ENCODE results near the gene IL17RD. TPM values are rescaled to one million over a fixed set of nuclear protein-coding genes. Genes with fewer than 3 reads are reported as not detected.

The IL17RD gene
- total RNA-seq, 4 donors from 2014 or later: 2.9 to 5.9 (median 5.4) TPM

GRCh38 chr3:57184526-57184925, 19.4 kb upstream of the IL17RD start:
- no peak for DNase-seq (ENCODE audit: low spot score in 2 of 2)
- 29 to 36% methylated on average over 6 of the region's 6 CpGs for WGBS, 2 donors
- H3K4me3 ChIP-seq (ENCODE audit: low read depth, poor library complexity, severe bottlenecking): no peak overlapping the region
- intact Hi-C loops (cut with DNase I; ENCODE audit: low total_unique reads): no loop called here
- TF ChIP-seq CTCF (IDR thresholded peaks at IDR 0.05): no peak
- no peak for TF ChIP-seq POLR2A (IDR thresholded peaks at IDR 0.05)

- intact Hi-C loops (cut with DNase I; ENCODE audit: low total_unique reads): no loop called here
- DNase-seq (ENCODE audit: low spot score in 2 of 2): no peak
- H3K4me3 ChIP-seq (ENCODE audit: low read depth, poor library complexity, severe bottlenecking): no peak overlapping the region
- TF ChIP-seq POLR2A (IDR thresholded peaks at IDR 0.05) (no peak), CTCF (IDR thresholded peaks at IDR 0.05) (no peak)
- WGBS, 2 donors: 51 to 61% methylated on average over 5 of the region's 5 CpGs
Measured at GRCh38 chr3:57179580-57180410, 14.6 kb upstream of the IL17RD start.

- TF ChIP-seq POLR2A (IDR thresholded peaks at IDR 0.05) (no peak), CTCF (IDR thresholded peaks at IDR 0.05) (no peak)
- intact Hi-C loops (cut with DNase I; ENCODE audit: low total_unique reads): no loop called here
- H3K4me3 ChIP-seq (ENCODE audit: low read depth, poor library complexity, severe bottlenecking): no peak overlapping the region
- WGBS, 2 donors: 81 to 91% methylated on average over 1 of the region's 1 CpG
- no peak for DNase-seq (ENCODE audit: low spot score in 2 of 2)
Measured at GRCh38 chr3:57176045-57176444, 10.9 kb upstream of the IL17RD start.

- WGBS, 2 donors: 67 to 86% methylated on average over 2 of the region's 2 CpGs
- no peak for DNase-seq (ENCODE audit: low spot score in 2 of 2)
- intact Hi-C loops (cut with DNase I; ENCODE audit: low total_unique reads): no loop called here
- TF ChIP-seq CTCF (IDR thresholded peaks at IDR 0.05) (no peak), POLR2A (IDR thresholded peaks at IDR 0.05) (no peak)
- H3K4me3 ChIP-seq (ENCODE audit: low read depth, poor library complexity, severe bottlenecking): no peak overlapping the region
Measured at GRCh38 chr3:57173687-57174086, 8.5 kb upstream of the IL17RD start.

GRCh38 chr3:57170946-57171345, 5.8 kb upstream of the IL17RD start:
- no peak for TF ChIP-seq POLR2A (IDR thresholded peaks at IDR 0.05)
- no peak for TF ChIP-seq CTCF (IDR thresholded peaks at IDR 0.05)
- WGBS, 2 donors: 97% methylated on average over 1 of the region's 1 CpG

More at GRCh38 chr3:57170946-57171345, 5.8 kb upstream of the IL17RD start:
- intact Hi-C loops (cut with DNase I; ENCODE audit: low total_unique reads): no loop called here
- DNase-seq (ENCODE audit: low spot score in 2 of 2): no peak
- H3K4me3 ChIP-seq (ENCODE audit: low read depth, poor library complexity, severe bottlenecking): no peak overlapping the region
